Transverse colon (tissue), 4 donors: ENCODE data around the gene EDNRA. TPM values are rescaled to one million over a fixed set of nuclear protein-coding genes. Genes with fewer than 3 reads are reported as not detected.
A peak's percentile ranks its signal among the peaks of the same experiment; 100 is the strongest.
"Not testable (repeated sequence)": the region's sequence is repeated elsewhere in the genome, so short reads cannot be mapped to it uniquely, and the experiment has no call there.

Source experiments
- DNase-seq: peaks from one replicate; pipeline ENCODE4 v3.0.0-alpha.2; 2019
- H3K27ac ChIP-seq, 4 donors: fragments of 200-600 bp; sonication (generic); 2 replicates each; pipeline ENCODE4 v1.5.1; 2016 to 2018; ENCODE audit warnings: inconsistent platforms in 4 of 4
- H3K27me3 ChIP-seq: fragments of 200-600 bp; sonication (generic); 2 replicates; pipeline ENCODE4 v1.5.1; 2017; ENCODE audit warnings: inconsistent platforms
- H3K36me3 ChIP-seq, 4 donors: fragments of 200-600 bp; sonication (generic); 2 replicates each; pipeline ENCODE4 v1.5.1; 2017 to 2019; ENCODE audit warnings: inconsistent platforms in 4 of 4
- H3K4me1 ChIP-seq, 4 donors: fragments of 200-600 bp; sonication (generic); 2 replicates each; pipeline ENCODE4 v1.5.1; 2017 to 2020; ENCODE audit warnings: inconsistent platforms in 4 of 4
- H3K4me3 ChIP-seq, 4 donors: fragments of 200-600 bp; sonication (generic); 1 replicate in 1 of 4; 2 replicates in 3 of 4; pipeline versions ENCODE4 v1.5.1 to v1.6.1; 2017 to 2019; ENCODE audit warnings: inconsistent platforms in 4 of 4
- H3K9me3 ChIP-seq, 2 donors: fragments of 200-600 bp; sonication (generic); 2 replicates each; pipeline ENCODE4 v1.5.1; 2017 to 2019; ENCODE audit warnings: inconsistent platforms in 2 of 2
- EP300 ChIP-seq: sonication (generic); formaldehyde crosslinking; IDR thresholded peaks from one replicate; pipeline ENCODE4 v1.6.1; 2017; ENCODE audit warnings: antibody characterized with exemption, low read depth
- POLR2A ChIP-seq: fragments of 450-650 bp; IDR thresholded peaks from one replicate; pipeline ENCODE4 v1.6.1; 2016; ENCODE audit warnings: antibody characterized with exemption, mild to moderate bottlenecking, moderate library complexity
- POLR2AphosphoS5 ChIP-seq, 3 donors: sonication (generic); formaldehyde crosslinking; IDR thresholded peaks; one replicate each; pipeline ENCODE4 v1.6.1; 2016; ENCODE audit warnings: antibody characterized with exemption in 3 of 3
- WGBS, 2 donors: methylation state at CpG; one replicate each; pipeline ENCODE4 v1.1.5; 2018; ENCODE audit warnings: low coverage in 1 of 2; 5-methylcytosine and 5-hydroxymethylcytosine counted together
- in situ Hi-C, 4 donors: fragments of 200-750 bp; cut with MboI; loops; one replicate each; pipeline versions ENCODE4 v1.15.0 to v1.15.1; 2017; ENCODE audit warnings: low sequenced_read_pairs in 3 of 4, low pct_ligation_motif_present in 1 of 4, low pct_unique_long_range_greater_than_20kb in 1 of 4
- intact Hi-C: fragments of 100-400 bp; cut with DNase I; formaldehyde crosslinking; loops from one replicate; pipeline ENCODE4 v1.15.1; 2023; ENCODE audit warnings: low total_unique reads
- total RNA-seq, 4 donors: library from RNA; depleted of rRNA; stranded (reverse); fragments of >200 nt; gene quantifications; one replicate each; pipeline ENCODE4 v1.1.0, GENCODE V29; 2016
- TF ChIP-seq, protein P1 (sequence below), 5 experiments: fragments of 200-600 bp in 3 of 5; fragments of 450-650 bp in 2 of 5; sonication (generic) in 3 of 5; IDR thresholded peaks; 1 replicate in 2 of 5; 2 replicates in 3 of 5; pipeline ENCODE4 v1.5.1; 2016 to 2017; ENCODE audit warnings: antibody characterized with exemption in 5 of 5, inconsistent platforms in 3 of 5, mild to moderate bottlenecking in 2 of 5, moderate library complexity in 1 of 5

EDNRA gene
- total RNA-seq = 1 to 10 TPM in 2 of 4 donors, under 1 TPM in 1, not detected in 1; 0.55 to 3.8 (median 1.1) TPM

DNA sequence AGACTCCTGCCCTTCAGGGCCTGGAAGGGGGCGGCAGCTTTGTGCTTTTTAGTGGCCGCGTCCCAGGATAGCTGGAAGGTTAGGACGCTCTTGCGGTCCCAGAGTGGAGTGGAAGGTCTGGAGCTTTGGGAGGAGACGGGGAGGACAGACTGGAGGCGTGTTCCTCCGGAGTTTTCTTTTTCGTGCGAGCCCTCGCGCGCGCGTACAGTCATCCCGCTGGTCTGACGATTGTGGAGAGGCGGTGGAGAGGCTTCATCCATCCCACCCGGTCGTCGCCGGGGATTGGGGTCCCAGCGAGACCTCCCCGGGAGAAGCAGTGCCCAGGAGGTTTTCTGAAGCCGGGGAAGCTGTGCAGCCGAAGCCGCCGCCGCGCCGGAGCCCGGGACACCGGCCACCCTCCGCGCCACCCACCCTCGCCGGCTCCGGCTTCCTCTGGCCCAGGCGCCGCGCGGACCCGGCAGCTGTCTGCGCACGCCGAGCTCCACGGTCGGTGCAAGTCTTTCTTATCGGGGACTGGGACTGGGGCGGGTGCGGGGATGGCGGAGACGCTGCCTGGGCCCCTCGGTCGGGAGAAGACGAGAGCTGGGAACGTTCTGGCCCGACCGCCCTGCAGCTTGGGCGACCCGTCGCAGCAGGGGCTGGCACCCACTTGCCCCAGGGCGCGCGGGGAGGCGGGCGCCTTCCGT is at the start of gene EDNRA:
Gene EDNRA, plus strand, starts transcription at position 207 of the 686 bp plus-strand sequence. CDS start 4,585 bp downstream, outside the sequence.
- H3K4me1 ChIP-seq = peaks cover 0 to 5% (median 2%) of the 10 kb centered on the region in 4 donors
- H3K27ac ChIP-seq = peak within 1 kb of the TSS; percentile 34 to 58 (median 46)
- H3K4me3 ChIP-seq = peak within 1 kb of the TSS in 3 of 4 donors; percentile 26 to 49 (median 30)
- H3K36me3 ChIP-seq = no peaks in the 10 kb centered on the region
- in situ Hi-C loops = no loop called here
- intact Hi-C loops = no loop called here
- no peak for DNase-seq
- no peaks in the 10 kb centered on the region for H3K9me3 ChIP-seq
- peaks cover 29% of the 10 kb centered on the region for H3K27me3 ChIP-seq
- TF ChIP-seq, protein P1, sequence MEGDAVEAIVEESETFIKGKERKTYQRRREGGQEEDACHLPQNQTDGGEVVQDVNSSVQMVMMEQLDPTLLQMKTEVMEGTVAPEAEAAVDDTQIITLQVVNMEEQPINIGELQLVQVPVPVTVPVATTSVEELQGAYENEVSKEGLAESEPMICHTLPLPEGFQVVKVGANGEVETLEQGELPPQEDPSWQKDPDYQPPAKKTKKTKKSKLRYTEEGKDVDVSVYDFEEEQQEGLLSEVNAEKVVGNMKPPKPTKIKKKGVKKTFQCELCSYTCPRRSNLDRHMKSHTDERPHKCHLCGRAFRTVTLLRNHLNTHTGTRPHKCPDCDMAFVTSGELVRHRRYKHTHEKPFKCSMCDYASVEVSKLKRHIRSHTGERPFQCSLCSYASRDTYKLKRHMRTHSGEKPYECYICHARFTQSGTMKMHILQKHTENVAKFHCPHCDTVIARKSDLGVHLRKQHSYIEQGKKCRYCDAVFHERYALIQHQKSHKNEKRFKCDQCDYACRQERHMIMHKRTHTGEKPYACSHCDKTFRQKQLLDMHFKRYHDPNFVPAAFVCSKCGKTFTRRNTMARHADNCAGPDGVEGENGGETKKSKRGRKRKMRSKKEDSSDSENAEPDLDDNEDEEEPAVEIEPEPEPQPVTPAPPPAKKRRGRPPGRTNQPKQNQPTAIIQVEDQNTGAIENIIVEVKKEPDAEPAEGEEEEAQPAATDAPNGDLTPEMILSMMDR (IDR thresholded peaks at IDR 0.05) = no peak
- 0 to 12% methylated on average over 1 to 54 of the region's 68 CpGs for WGBS, 2 donors

DNA sequence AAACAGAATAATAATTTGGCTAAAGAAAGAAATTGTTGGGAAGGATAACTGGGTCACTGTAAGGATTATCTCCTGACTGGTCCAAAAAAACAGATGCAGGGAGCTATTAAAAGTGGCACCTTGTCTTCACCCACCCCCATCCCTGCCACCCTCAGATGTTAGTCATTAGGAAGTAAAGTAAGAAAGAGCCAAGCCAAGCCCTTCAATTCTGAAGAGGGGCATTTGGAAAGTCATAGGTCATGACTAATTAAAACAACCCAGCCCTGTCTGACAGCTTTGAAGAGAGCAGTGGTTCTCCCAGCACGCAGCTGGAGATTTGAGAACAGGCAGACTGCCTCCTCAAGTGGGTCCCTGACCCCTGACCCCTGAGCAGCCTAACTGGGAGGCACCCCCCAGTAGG is 46.5 kb upstream of the EDNRA start:
- H3K4me1 ChIP-seq, H3K4me3 ChIP-seq, H3K9me3 ChIP-seq, H3K27me3 ChIP-seq, DNase-seq, H3K36me3 ChIP-seq, H3K27ac ChIP-seq, intact Hi-C loops, in situ Hi-C loops: not testable (repeated sequence)
- 91% methylated on average over 1 of the region's 1 CpG; no CpG with 5 or more reads in 1 of the 2 donors for WGBS, 2 donors

DNA sequence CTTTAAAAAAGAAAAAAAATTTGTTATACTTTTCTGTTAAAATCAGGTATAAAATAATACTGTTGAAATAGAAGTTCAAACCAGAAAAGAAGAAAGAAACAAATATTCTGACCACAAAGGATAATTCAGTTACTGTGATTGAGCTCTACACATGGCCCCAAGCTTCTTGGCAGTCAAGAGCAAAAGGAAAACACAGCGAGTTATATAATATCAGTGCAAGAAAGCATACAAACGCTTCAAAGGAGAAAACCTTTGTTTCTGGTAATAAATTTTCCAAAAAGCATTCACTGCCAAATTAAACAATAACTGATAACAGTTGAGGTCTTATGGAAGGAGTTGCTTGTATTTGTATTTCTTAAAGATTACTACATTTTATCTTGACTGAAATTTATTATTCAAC is 40.5 kb upstream of the EDNRA start:
- in situ Hi-C loops (no loop called here), intact Hi-C loops (no loop called here)
- H3K4me3 ChIP-seq = no peak overlapping the region
- whole genome bisulfite sequencing, 2 donors = 50 to 54% methylated on average over 2 of the region's 2 CpGs
- no peaks in the 10 kb centered on the region for H3K27me3 ChIP-seq
- TF ChIP-seq POLR2A = no peak
- no peak for TF ChIP-seq EP300
- TF ChIP-seq, protein P1 (IDR thresholded peaks at IDR 0.05) = no peak
- TF ChIP-seq POLR2AphosphoS5 (IDR thresholded peaks at IDR 0.05) = no peak
- no peaks in the 10 kb centered on the region for H3K4me1 ChIP-seq
- H3K36me3 ChIP-seq = no peaks in the 10 kb centered on the region
- no peak overlapping the region for H3K27ac ChIP-seq
- DNase-seq = no peak
- no peaks in the 10 kb centered on the region for H3K9me3 ChIP-seq

DNA sequence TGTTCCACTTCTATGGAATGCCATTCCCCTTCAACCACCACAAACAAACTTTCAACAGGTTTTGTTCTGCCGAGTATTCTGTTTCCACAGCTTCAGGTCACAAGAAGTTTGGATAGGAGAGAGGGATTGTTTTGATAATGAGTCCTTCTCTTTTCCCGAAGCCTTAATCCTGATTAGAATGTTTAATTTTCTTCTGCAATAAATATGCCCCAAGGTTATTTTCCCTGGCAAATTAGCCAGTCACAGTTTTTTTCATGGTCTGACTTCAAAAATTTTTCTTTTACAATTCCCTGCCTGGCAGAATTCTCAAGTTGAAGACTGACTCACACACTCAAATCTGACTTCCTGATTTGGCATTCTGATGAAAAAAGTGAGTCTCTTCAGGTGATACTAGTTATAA is 33.1 kb upstream of the EDNRA start:
- no peak for DNase-seq
- H3K36me3 ChIP-seq = no peaks in the 10 kb centered on the region
- no peaks in the 10 kb centered on the region for H3K27me3 ChIP-seq
- H3K9me3 ChIP-seq = no peaks in the 10 kb centered on the region
- 39 to 56% methylated on average over 2 of the region's 2 CpGs for WGBS, 2 donors
- TF ChIP-seq EP300 (no peak), POLR2A (no peak), POLR2AphosphoS5 (IDR thresholded peaks at IDR 0.05) (no peak)
- TF ChIP-seq, protein P1 (IDR thresholded peaks at IDR 0.05) = no peak
- in situ Hi-C loops = no loop called here
- no peaks in the 10 kb centered on the region for H3K4me1 ChIP-seq
- intact Hi-C loops = no loop called here
- no peak overlapping the region for H3K4me3 ChIP-seq
- H3K27ac ChIP-seq = no peak overlapping the region
